Muscle layer of duodenum (tissue), 2 donors: ENCODE results near the gene APOA4.

Experiments
- H3K27ac ChIP-seq: one replicate; pipeline ENCODE4 v1.7.0; 2013; ENCODE audit warnings: mild to moderate bottlenecking, low read length
- H3K27me3 ChIP-seq: one replicate; pipeline ENCODE4 v1.7.0; 2013; ENCODE audit warnings: low read depth, mild to moderate bottlenecking, control low read depth, low read length
- H3K36me3 ChIP-seq, 2 donors: one replicate each; pipeline ENCODE4 v1.7.0; 2013; ENCODE audit warnings: low read length in 2 of 2, control low read depth in 1 of 2, mild to moderate bottlenecking in 1 of 2; ENCODE audit not compliant: insufficient read depth in 2 of 2, control insufficient read depth in 1 of 2
- H3K4me1 ChIP-seq, 2 donors: one replicate each; pipeline ENCODE4 v1.7.0; 2013; ENCODE audit warnings: low read length in 2 of 2, mild to moderate bottlenecking in 2 of 2, control low read depth in 1 of 2, moderate library complexity in 1 of 2; ENCODE audit not compliant: insufficient read depth in 2 of 2, control insufficient read depth in 1 of 2
- H3K4me3 ChIP-seq, 2 donors: one replicate each; pipeline ENCODE4 v1.7.0; 2013; ENCODE audit warnings: low read length in 2 of 2, low read depth in 1 of 2, mild to moderate bottlenecking in 1 of 2
- H3K9me3 ChIP-seq, 2 donors: one replicate each; pipeline ENCODE4 v1.7.0; 2013; ENCODE audit warnings: low read length in 2 of 2, control low read depth in 1 of 2, mild to moderate bottlenecking in 1 of 2; ENCODE audit not compliant: control insufficient read depth in 1 of 2
- donor health status: healthy.

APOA4 gene

GRCh38 chr11:116787436-116787785 is 35.7 kb downstream of the APOA4 start:
- H3K27ac ChIP-seq = peak overlapping the region; percentile 92
- no peaks in the 10 kb centered on the region for H3K27me3 ChIP-seq
- H3K36me3 ChIP-seq = peaks cover 38 to 42% of the 10 kb centered on the region in 2 donors
- H3K9me3 ChIP-seq = no peaks in the 10 kb centered on the region
- peaks cover 8 to 29% of the 10 kb centered on the region in 2 donors for H3K4me1 ChIP-seq
- H3K4me3 ChIP-seq = peak overlapping the region; percentile 86 to 94

GRCh38 chr11:116786966-116787365 is 36.1 kb downstream of the APOA4 start:
- H3K36me3 ChIP-seq = peaks cover 42 to 46% of the 10 kb centered on the region in 2 donors
- peak overlapping the region; percentile 92 for H3K27ac ChIP-seq
- no peaks in the 10 kb centered on the region for H3K9me3 ChIP-seq
- peak overlapping the region; percentile 86 to 94 for H3K4me3 ChIP-seq
- peaks cover 8 to 29% of the 10 kb centered on the region in 2 donors for H3K4me1 ChIP-seq
- no peaks in the 10 kb centered on the region for H3K27me3 ChIP-seq

- Histone ChIP-seq H3K36me3 (peaks cover 48 to 49% of the 10 kb centered on the region in 2 donors), H3K4me3 (no peak overlapping the region), H3K27me3 (no peaks in the 10 kb centered on the region), H3K4me1 (peaks cover 8 to 24% of the 10 kb centered on the region in 2 donors), H3K9me3 (no peaks in the 10 kb centered on the region), H3K27ac (no peak overlapping the region)
Measured at GRCh38 chr11:116786326-116786725, 36.8 kb downstream of the APOA4 start.

GRCh38 chr11:116782728-116783127 is 40.4 kb downstream of the APOA4 start:
- H3K36me3 ChIP-seq = peaks cover 80 to 82% of the 10 kb centered on the region in 2 donors
- H3K27me3 ChIP-seq = no peaks in the 10 kb centered on the region
- no peak overlapping the region for H3K27ac ChIP-seq
- no peak overlapping the region for H3K4me3 ChIP-seq
- H3K4me1 ChIP-seq = peaks cover 8 to 13% of the 10 kb centered on the region in 2 donors
- H3K9me3 ChIP-seq = no peaks in the 10 kb centered on the region

GRCh38 chr11:116778556-116778955 is 44.5 kb downstream of the APOA4 start:
- H3K36me3 ChIP-seq = peaks cover 61 to 62% of the 10 kb centered on the region in 2 donors
- no peak overlapping the region for H3K27ac ChIP-seq
- H3K27me3 ChIP-seq = no peaks in the 10 kb centered on the region
- no peaks in the 10 kb centered on the region for H3K9me3 ChIP-seq
- peaks cover 0 to 3% of the 10 kb centered on the region in 2 donors for H3K4me1 ChIP-seq
- no peak overlapping the region for H3K4me3 ChIP-seq

- Histone ChIP-seq H3K4me1 (peaks cover 0 to 6% of the 10 kb centered on the region in 2 donors), H3K27me3 (no peaks in the 10 kb centered on the region), H3K9me3 (no peaks in the 10 kb centered on the region), H3K27ac (no peak overlapping the region), H3K36me3 (peaks cover 46 to 51% of the 10 kb centered on the region in 2 donors), H3K4me3 (no peak overlapping the region)
Measured at GRCh38 chr11:116777056-116777455, 46.0 kb downstream of the APOA4 start.

- H3K36me3 ChIP-seq = peaks cover 44 to 46% of the 10 kb centered on the region in 2 donors
- no peaks in the 10 kb centered on the region for H3K9me3 ChIP-seq
- no peak overlapping the region for H3K4me3 ChIP-seq
Measured at GRCh38 chr11:116776522-116776984, 46.6 kb downstream of the APOA4 start.

GRCh38 chr11:116775975-116776374 is 47.1 kb downstream of the APOA4 start:
- Histone ChIP-seq H3K9me3 (no peaks in the 10 kb centered on the region), H3K36me3 (peaks cover 38 to 41% of the 10 kb centered on the region in 2 donors), H3K4me1 (peaks cover 7 to 17% of the 10 kb centered on the region in 2 donors), H3K27ac (no peak overlapping the region), H3K4me3 (no peak overlapping the region), H3K27me3 (no peaks in the 10 kb centered on the region)

More at GRCh38 chr11:116776522-116776984, 46.6 kb downstream of the APOA4 start:
- Histone ChIP-seq H3K4me1 (peaks cover 5 to 11% of the 10 kb centered on the region in 2 donors), H3K27ac (no peak overlapping the region), H3K27me3 (no peaks in the 10 kb centered on the region)

GRCh38 chr11:116774661-116775060 is 48.4 kb downstream of the APOA4 start:
- Histone ChIP-seq H3K36me3 (peaks cover 30 to 31% of the 10 kb centered on the region in 2 donors), H3K4me3 (no peak overlapping the region), H3K27me3 (no peaks in the 10 kb centered on the region), H3K9me3 (no peaks in the 10 kb centered on the region), H3K27ac (no peak overlapping the region), H3K4me1 (peaks cover 7 to 20% of the 10 kb centered on the region in 2 donors)

GRCh38 chr11:116773203-116774097 is 49.7 kb downstream of the APOA4 start:
- H3K27me3 ChIP-seq = no peaks in the 10 kb centered on the region
- no peaks in the 10 kb centered on the region for H3K9me3 ChIP-seq
- H3K36me3 ChIP-seq = peaks cover 25 to 26% of the 10 kb centered on the region in 2 donors
- peak overlapping the region; percentile 85 to 96 for H3K4me3 ChIP-seq
- peak overlapping the region; percentile 60 for H3K27ac ChIP-seq
- peaks cover 7 to 20% of the 10 kb centered on the region in 2 donors for H3K4me1 ChIP-seq

GRCh38 chr11:116772443-116773202 is 50.5 kb downstream of the APOA4 start, which contains the start of gene BUD13:
Gene BUD13 (minus strand): TSS chr11:116772987. CDS start chr11:116772964, 23 bp downstream.
- Histone ChIP-seq H3K9me3 (no peaks in the 10 kb centered on the region), H3K27ac (peak within 1 kb of the TSS; percentile 74), H3K4me1 (peaks cover 7 to 20% of the 10 kb centered on the region in 2 donors), H3K36me3 (peaks cover 17 to 18% of the 10 kb centered on the region in 2 donors), H3K27me3 (no peaks in the 10 kb centered on the region), H3K4me3 (peak within 1 kb of the TSS; percentile 85 to 96)
